GM18520 (cell line): Measurements from ENCODE around the gene FCAR.
"Not testable (repeated sequence)": the region's sequence is repeated elsewhere in the genome, so short reads cannot be mapped to it uniquely, and the experiment has no call there.

Experiments used
- ATAC-seq: cut with Tn5 transposase; IDR thresholded peaks from one replicate; pipeline ENCODE4 v1.9.1; 2021; ENCODE audit not compliant: unreplicated experiment

The FCAR gene

DNA sequence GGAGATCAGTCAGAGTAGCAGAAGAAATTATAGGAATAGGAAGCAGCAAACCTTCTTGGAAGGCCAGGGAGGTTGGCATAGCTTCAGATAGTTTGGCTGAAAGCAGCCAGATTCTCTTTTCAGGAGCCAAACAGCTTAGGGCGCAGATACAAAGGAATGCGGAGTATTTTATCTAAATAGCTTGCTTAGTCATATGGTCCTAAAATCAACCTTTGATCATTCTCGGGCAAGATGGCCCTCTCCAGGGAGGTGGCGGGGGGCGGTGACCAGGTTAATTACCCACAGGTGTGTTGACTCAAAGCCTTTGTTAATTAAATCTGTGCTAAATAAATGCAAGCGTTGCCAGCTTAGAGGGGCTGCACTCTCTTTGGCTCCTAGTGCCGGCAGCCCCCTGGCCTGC is 19.4 kb downstream of the FCAR start:
- ATAC-seq, result no peak

DNA sequence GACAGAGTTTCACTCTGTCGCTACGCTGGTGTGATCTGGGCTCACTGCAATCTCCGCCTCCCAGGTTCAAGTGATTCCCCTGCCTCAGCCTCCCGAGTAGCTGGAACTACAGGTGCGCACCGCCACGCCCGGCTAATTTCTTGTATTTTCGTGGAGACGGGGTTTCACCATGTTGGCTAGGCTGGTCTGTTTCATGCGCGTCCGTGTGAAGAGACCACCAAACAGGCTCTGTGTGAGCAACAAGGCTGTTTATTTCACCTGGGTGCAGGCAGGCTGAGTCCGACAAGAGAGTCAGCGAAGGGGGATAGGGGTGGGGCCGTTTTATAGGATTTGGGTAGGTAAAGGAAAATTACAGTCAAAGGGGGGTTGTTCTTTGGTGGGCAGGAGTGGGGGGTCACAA is 20.1 kb downstream of the FCAR start:
- ATAC-seq, result not testable (repeated sequence)

DNA sequence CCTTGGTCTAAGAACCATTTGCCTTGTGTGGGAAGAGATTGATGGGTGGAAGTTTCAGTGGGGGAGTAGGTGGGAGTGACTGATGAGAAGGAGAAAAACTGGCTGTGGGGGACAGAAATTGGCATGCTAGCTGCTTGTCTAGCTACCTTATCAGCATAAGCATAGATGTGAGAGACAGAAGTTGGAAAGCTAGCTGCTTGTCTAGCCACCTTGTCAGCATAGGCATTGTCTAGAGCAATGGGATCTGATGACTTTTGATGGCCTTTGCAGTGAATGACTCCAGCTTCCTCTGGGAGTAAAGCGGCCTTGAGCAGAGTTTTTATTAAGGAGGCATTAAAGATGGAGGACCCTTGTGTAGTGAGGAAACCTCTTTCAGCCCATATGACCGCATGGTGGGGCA is 22.0 kb downstream of the FCAR start:
- ATAC-seq, result no peak

DNA sequence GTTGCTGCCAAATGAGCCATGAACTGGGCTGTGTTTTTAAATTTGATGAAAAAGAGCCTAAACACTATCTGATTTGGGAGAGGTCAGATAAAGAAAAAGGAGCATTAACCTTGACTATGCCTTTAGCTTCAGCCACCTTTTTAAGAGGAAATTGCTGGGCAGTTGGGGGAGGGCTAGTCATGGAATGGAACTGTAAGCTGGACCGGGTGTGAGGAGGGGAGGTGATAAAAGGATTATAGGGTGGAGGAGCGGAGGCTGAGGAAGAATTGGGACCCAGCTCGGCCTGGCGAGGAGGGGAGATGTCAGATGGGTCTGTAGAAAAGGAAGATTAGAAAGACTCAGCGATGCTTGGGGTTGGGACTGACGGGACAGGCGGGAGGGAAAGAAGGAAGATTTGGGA is 24.6 kb downstream of the FCAR start:
- not testable (repeated sequence) for ATAC-seq

DNA sequence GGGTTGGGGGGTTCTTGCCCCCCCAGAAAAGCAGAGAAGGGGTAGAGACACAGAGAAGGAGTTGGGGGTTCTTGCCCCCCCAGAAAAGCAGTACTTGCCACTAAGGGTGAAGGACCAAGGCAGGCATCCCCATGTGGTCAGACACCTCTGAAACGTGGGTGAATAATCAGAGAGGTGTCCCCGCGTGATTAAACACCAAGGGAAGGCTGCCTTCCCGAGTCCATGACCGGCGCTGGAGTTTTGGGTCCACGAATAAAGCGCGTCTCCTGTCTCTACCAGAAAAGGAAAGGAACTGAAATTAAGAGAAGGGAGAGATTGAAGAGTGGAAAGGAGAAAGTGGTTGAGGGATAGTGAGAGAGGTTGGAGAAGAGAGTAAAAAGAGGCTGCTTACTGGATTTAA is 25.6 kb downstream of the FCAR start:
- not testable (repeated sequence) for ATAC-seq

DNA sequence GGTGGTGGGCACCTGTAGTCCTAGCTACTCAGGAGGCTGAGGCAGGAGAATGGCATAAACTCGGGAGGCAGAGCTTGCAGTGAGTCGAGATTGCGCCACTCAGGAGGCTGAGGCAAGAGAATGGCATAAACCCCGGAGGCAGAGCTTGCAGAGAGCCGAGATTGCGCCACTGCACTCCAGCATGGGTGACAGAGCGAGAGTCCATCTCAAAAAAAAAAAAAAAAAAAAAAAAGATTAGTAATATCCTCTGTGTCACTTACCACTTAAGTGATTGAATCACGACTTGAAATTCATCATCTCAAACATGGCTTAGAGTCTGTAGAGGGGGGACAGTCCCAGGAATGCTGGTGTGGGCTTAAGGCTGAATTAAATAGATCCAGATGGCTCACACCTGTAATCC is 27.1 kb downstream of the FCAR start:
- not testable (repeated sequence) for ATAC-seq

DNA sequence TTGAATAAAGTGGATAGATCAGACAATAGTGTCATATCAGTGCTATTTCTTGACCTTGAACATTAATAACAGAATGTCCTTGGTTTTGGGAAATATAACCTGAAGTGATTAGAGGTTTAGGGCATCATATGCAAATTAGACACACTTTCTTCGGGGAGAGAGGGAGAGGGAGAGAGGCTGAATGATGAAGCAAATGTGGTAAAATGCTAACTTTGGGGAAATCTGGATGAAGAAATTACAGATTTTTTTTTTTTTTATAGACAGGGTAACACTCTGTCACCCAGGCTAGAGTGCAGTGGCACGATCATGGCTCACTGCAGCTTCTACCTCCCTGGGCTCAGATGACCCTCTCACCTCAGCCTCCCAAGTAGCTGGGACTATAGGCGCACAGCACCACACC is 28.0 kb downstream of the FCAR start:
- no peak for ATAC-seq

DNA sequence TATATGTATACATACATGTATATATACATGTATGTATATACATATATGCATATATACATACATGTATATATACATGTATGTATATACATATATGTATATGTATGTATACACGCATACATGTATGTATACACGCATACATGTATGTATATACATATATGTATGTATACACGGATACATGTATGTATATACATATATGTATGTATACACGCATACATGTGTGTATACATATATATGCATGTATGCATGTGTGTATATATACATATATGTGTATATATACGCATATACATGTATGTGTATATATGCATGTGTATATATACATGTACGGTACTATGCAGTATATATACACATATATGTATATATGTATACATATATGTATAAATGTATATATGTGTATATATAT is 29.3 kb downstream of the FCAR start:
- no peak for ATAC-seq

DNA sequence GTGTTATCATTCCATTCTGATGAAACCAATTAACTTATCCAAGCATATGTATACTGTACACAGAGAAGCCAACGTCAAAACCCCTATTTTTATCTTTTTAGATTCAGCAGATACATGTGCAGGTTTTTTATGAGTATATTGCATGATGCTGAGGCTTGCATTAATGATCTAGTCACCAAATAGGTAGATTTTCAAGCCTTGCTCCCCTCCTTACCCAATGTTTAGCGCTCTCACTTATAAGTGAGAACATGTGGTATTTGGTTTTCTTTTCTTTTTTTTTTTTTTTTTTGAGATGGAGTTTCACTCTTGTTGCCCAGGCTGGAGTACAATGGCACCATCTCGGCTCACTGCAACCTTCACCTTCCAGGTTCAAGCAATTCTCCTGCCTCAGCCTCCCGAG is 30.2 kb downstream of the FCAR start:
- ATAC-seq, result not testable (repeated sequence)

DNA sequence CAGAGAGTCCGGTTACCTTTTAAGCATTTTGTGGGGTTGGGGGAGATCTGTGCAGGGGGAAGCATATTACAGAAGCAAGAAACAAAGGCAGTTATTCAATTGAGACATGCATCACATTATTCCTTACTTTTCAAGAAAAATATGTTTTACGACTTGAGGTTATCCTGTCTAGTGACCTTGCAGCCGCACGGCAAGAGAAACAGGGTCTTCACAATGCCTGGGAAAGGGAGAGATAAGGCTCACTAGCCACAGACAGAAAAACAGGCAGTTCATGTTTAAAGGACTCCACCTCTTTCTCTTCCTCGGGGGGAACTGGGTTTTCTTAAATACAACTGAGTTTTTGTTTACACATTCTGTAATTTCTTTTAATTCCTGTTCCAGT is 31.4 kb downstream of the FCAR start:
- no peak for ATAC-seq

DNA sequence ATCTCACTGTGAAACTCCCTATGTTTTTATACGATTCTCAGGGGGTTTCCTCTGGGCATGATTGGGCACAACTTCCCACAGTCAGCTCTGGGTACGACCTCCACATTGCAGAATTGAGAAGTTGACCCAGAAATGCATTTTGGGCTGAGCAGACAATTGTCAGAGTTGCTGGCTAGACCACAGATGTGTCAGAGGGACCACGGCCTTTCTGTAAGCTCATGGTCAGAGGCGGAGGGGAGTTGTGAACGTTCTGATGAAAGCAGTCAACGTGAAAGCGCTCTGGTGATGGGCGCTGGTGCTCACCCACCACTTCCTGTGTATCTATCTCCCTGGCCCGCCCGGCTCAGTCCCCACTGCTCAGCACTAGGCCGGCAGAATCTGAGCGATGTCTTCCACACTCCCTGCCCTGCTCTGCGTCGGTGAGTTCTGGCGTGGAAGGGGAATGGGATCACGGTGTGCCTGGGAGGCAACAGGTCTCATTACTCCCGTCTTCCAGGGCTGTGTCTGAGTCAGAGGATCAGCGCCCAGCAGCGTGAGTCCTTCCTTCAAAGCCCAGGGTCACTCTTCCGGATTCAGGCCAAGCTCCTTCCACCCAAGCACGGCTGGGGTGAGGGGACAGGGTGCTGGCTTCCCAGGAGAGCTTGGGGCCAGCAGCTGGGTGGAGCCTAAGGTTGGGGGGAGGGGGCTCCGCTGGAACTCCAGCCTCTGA is 31.9 kb downstream of the FCAR start, which contains the start of gene NCR1:
TSS of gene NCR1 (plus strand) at position 346 of the 709 bp plus-strand sequence. CDS start at position 386, 40 bp downstream.
- no peak for ATAC-seq

DNA sequence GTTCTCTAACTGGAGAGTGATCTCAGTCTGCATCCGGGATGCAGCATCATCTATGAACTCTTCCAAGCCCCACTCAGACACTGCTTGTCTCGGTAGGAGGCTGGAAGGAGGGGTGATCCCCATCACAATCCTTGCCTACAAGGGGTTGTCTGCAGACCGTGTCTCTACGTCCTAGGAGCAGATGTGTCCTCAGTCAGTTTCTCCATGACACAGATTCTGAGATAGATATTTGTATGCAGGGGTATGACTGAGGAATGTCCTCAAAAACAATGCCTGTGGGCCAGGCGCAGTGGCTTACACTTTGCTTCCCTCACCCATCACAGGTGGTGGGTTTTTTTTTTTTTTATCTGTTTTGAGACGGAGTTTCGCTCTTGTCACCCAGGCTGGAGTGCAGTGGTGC is 32.8 kb downstream of the FCAR start:
- ATAC-seq, result no peak

DNA sequence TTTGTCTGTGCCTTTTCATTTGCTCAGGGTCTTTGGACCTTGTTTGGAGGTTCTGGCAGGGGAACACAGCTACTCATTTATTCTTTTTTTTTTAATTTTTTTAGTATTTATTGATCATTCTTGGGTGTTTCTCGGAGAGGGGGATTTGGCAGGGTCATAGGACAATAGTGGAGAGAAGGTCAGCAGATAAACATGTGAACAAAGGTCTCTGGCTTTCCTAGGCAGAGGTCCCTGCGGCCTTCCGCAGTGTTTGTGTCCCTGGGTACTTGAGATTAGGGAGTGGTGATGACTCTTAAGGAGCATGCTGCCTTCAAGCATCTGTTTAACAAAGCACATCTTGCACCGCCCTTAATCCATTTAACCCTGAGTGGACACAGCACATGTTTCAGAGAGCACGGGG is 33.9 kb downstream of the FCAR start:
- ATAC-seq, result not testable (repeated sequence)

DNA sequence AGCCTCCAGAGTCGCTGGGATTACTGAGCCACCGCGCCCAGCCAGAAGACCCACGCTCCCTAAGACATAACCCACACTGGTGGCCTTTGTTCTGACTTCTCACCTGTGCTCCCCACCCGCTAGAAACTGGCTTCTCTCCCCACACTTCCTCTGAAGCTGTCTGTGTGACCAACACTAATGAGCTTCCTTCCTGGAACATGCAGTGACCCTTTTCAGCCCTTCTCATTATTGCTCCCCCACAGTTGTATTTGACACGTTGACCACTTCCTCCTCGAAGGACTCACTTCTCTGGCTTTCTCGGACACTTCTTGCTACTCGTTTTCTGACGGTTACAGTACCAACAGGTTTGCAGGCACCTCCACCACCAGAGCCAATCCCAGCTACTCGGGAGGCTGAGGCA is 42.8 kb downstream of the FCAR start:
- no peak for ATAC-seq

DNA sequence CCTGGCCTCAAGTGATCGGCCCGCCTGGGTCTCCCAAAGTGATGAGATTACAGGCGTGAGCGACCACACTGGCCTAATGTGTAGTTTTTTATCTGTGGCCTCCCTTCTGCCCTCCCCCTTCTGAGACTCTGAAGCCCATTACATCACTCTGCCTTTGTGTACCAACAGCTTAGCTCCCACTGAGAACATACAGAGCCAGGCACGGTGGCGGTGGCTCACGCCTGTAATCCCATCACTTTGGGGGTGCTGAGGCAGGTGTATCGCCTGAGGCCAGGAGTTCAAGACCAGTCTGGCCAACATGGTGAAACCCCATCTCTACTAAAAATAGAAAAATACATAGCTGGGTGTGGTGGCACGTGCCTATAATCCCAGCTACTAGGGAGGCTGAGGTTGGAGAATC is 44.5 kb downstream of the FCAR start:
- no peak for ATAC-seq

DNA sequence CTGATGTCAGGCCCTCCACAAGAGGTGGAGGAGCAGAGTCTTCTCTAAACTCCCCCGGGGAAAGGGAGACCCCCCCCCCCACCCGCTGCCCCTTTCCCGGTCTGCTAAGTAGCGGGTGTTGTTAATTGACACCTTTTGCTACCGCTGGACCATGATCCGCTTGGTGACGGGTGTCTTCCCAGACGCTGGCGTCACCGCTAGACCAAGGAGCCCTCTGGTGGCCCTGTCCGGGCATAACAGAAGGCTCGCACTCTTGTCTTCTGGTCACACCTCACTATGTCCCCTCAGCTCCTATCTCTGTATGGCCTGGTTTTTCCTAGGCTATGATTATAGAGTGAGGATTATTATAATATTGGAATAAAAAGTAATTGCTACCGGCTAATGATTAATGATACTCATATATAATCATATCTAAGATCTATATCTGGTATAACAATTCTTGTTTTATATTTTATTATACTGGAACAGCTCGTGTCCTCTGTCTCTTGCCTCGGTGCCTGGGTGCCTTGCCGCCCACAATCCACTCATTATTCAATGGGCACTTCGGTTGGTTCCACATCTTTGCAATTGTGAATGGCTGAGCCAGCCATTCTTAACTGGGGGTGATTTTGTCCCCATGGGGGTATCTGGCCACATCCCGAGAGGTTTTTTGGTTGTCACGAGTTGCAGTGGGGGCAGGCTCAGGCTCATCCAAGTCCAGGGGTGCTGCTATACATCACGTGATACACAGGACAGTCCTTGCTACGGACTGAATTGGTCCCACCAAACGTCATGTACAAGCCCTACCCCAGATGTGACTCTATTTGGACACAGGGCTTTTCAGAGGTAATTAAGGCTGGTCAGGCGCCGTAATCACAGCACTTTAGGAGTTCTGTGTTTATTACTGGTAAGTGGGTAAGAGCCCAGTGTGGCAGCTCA is 45.9 kb downstream of the FCAR start:
- not testable (repeated sequence) for ATAC-seq

DNA sequence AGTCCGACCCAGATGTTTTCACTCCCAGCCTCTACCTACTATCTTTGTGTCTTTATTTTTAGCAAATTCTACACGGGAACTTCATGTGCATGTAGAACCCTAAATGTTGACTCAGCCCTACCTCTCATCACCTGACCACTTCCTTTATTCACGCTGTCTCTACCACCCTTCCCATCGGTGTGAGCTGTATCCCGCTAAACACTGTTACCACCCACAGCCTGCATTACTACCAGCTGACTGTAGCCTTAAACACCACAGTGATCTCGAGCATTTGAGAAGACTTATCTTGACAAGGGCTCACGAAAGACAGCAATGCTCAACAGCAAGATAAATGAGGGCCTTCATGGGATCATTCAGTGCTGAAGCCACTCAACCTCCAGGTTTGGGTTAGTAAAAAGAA is 47.0 kb downstream of the FCAR start:
- ATAC-seq, result no peak

DNA sequence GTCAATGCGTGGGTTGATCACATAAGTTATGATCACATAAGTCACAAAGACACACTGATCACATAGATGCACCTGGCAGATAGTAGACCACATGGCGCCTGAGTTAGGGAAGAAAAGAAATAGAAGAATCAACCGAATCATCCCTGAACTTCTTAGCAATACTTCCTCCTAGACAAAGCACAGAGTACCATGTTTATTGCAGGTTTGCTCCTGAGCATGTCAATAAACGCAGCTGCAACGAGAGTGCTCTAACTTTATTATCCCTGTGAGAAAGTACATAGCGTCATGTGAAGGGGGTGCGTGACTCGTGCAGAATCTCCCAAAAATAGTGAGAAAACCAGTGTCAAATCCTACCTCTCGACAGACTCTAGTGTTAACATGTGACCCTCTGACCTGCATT is 49.2 kb downstream of the FCAR start:
- ATAC-seq, result no peak

DNA sequence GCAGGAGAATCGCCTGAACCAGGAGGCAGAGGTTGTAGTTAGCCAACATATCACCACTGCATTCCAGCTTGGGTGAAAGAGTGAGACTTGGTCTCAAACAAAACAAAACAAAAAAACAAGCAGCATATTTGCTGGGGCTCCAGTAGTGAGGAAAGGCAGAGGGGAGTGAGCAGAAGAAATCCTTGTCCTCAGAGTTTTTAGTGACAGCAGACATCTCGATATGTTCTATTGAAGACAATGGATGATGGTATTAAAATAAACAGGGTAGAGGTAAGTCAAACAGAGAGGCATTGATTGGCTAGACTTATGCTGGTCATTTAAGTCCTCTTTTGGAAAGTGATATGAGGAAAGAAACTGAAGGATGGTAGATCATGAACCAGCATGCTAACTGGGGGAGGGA is 54.3 kb downstream of the FCAR start:
- no peak for ATAC-seq

DNA sequence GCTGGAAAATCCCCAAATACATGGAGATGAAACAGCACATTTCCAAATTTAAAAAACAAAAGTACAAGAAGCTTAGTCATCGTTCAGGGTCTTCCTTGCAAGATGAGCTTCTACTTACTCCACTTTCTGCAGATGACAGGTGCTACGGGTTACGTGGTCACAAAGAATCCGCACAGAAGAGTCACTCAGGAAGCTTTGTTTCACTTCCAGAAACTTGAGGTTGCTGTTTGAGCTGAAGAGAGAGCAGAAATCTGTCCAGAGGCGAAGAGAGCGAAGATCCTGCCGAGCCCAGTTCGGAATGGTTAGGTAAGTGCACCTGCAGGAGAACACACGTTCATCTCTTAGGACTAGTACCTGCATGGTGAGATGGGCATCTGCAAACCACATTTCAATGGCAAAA is 63.9 kb downstream of the FCAR start:
- ATAC-seq, result no peak

DNA sequence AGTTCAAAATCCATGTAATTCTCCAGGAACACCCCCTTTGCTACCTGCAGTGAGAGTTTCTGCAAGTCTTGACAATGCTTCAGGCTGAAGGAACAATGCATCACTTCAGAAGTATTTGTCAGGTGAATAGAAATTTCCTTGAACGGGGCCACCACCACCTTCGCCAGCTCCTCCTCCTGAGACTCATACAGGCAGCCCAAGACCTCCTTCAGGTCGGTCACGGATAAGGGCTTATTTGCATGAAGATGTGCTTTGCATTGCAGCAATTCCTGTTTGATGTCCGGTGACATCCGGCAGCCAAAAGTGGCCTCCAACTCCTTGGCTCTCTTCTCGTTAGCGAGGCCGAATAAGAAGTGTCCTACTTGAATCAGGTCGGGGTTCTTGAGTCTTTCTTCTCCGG is 64.9 kb downstream of the FCAR start:
- no peak for ATAC-seq

DNA sequence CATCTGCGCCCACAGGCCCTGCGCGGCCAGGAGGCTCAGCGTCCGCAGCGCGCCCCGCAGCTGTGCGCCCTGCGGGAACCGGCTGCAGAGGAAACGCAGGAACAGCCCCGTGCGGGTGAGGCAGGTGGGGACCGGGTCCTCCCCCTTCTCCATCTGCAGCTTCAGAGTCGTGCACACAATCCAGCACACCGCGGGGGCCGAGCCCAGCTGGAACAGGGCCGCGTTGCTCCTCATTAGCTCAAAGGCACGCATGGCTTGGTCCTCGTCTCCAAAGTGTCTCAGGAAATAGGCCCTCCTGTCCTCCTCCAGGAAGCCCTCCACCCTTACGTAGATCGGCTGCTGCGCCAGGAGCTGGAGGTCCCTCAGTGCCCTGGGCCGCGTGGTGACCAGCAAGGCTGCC is 65.5 kb downstream of the FCAR start:
- ATAC-seq, result not testable (repeated sequence)
